Epithelial cell of esophagus (primary cell): ENCODE measurements around the gene BRICD5.

ENCODE experiments used
- DNase-seq: peaks from one replicate; pipeline ENCODE4 v3.0.0; 2010; ENCODE audit warnings: low read depth
- H3K4me3 ChIP-seq: 2 replicates; pipeline ENCODE4 v1.5.1; 2011; ENCODE audit warnings: mild to moderate bottlenecking, low read length, control low read depth
- CTCF ChIP-seq: IDR thresholded peaks from 2 replicates; pipeline ENCODE4 v1.5.1; 2011; ENCODE audit warnings: low read depth, mild to moderate bottlenecking, low read length, control low read depth, inconsistent platforms; ENCODE audit not compliant: insufficient read depth; ENCODE audit errors: missing control alignments

The BRICD5 gene

DNA sequence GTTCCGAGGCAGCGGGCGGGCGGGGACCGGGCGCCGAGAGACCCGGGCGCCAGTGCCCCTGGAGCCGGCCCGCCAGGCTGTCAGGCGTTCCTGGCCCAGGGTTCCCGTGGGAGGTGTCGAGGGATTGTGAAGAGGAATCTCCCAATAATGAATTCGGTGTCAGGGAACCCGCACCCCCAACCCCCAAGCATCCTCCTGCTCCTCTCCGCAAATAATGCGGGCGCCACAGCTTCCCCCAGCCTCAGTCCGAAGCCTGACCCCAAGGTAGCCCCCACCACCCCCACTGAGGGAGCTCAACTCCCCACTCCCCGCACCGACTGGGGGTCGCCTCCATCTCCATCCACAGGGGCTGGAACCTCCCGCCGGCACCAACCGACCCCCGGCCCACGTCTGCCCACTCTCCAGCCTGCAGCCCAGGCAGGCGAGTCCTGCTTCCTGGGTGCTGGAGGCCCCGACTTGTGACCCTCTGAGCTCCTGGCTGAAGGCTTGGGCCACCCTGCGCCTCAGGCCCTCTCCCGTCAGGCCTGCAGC lies 13.6 kb downstream of the BRICD5 start:
- no peak for TF ChIP-seq CTCF
- no peak overlapping the region for H3K4me3 ChIP-seq
- DNase-seq: no peak

- peak within 1 kb of the TSS; percentile 27 for H3K4me3 ChIP-seq
- no peak for DNase-seq
- no peak for TF ChIP-seq CTCF
Observed at GRCh38 chr16:2196162-2196980, 14.3 kb downstream of the BRICD5 start, which contains the start of gene CASKIN1. TSS of gene CASKIN1 (minus strand) at chr16:2196605. CDS start at chr16:2196432, 173 bp downstream.

DNA sequence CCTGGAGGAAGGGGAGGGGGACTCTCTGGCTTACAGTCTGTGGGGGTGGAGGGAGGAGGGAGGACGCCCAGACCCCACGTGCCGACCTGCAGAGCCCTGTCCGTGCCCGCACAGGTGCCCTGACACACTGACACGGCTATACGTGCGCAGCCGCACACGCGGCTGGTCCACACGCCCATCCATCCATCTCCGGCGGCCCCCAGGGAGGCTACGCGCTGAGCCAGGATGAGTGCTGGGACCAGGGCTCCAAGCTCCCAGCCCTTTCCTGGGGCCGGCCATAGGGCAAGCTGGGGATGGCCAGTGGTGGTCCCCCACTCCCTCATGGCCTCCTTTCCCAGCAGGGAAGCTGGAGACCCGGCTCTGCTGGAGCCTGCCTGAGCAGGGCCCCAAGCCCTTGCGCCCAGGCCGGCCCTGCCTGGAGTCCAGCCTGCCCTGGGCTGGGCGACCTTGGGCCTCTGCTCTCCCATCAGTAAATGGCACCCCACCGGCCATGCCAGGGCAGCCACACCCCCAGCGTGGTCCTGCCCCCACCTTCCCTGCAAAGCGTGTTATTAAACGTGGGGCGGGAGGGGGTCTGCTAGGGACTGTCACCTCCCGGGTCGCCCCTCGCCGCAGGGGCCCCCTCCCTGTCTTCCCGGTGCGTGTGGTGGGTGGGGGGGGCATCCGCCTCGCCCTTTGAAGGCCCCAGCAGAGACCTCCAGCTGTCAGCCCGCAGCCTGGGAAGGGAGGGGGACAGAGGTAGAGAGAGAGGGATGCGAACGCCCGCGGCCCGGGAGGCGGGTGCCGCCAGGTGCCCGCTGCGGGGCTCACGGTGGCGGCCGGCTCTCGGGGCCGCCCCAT lies 15.1 kb downstream of the BRICD5 start:
- DNase-seq: no peak
- no peak for TF ChIP-seq CTCF
- peak overlapping the region; percentile 27 for H3K4me3 ChIP-seq

DNA sequence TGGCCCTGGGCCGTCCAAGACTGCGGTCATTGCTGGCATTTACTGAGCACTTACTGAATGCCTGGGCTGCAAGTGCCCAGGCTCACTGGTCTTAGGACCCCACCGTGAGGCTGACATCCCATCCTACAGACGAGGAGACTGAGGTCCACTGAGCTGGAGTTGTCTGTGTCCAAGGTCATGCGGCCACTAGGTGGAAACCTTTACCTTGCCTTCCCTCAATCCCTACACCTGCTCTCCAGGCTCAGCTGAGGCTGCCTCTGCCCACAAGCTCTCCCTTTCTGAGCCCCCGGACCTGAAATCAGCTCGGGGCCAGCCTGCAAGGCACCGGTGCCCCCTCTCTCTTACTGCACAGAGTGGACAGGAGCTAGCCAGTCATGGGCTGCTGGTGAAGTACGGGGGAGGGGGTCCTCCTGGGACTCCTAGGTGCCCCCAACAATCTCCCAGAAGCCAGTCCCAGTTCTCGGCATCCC lies 15.8 kb downstream of the BRICD5 start:
- peak; percentile 61 for TF ChIP-seq CTCF
- DNase-seq: peak; percentile 79
- no peak overlapping the region for H3K4me3 ChIP-seq

DNA sequence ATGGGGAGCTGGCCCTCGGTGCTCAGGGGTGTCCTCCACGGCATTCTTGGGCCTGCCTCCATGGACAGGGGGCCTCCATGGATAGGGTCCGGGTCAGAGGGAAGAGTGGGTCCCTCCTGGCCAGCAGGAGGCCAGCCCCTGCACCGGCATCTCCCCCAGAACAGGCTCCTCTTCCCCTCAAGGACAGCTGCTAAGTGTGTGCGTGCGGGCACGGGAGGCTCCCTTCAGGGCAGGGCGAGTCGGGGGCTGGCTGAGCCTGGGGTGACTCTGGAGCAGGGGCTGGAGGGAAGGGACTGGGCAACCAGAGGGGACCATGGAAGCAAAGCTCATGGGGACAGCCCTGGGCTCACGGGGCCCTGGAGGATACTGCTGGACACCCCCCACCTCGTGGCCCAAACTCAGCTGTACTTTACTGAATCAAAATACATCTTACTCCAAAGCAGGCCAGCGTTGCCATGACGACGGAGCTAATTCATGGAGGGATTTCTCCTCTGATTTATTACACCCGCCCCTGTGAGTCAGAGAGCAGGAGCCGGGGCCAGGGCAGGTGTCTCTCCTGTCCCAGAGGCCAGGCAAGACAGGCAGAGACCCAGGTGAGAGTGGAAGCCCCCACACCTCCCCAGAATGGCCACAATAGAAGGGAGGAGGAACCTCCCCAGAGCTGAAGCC lies 16.4 kb downstream of the BRICD5 start:
- H3K4me3 ChIP-seq: no peak overlapping the region
- DNase-seq: no peak
- TF ChIP-seq CTCF: no peak

DNA sequence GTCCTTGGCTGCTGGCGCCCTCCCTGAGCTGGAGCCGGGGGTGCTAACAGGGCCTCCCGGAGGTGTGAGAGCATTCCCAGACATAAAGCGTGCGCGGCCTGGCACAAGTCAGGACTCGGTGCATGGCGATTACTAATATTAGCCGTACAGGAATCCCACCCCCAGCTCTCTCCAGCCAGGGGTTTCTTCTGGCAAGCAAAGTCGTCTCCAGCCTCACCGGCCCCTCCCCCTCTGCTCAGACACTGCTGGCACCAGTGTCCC lies 19.3 kb downstream of the BRICD5 start:
- TF ChIP-seq CTCF: no peak
- H3K4me3 ChIP-seq: no peak overlapping the region
- peak; percentile 52 for DNase-seq
